HG02981 (cell line): Measurements from ENCODE around the gene ZNF467.

Experiments
- ATAC-seq: cut with Tn5 transposase; IDR thresholded peaks from one replicate; pipeline ENCODE4 v1.9.1; 2021; ENCODE audit warnings: mild to moderate bottlenecking, moderate library complexity; ENCODE audit not compliant: unreplicated experiment

The ZNF467 gene

DNA sequence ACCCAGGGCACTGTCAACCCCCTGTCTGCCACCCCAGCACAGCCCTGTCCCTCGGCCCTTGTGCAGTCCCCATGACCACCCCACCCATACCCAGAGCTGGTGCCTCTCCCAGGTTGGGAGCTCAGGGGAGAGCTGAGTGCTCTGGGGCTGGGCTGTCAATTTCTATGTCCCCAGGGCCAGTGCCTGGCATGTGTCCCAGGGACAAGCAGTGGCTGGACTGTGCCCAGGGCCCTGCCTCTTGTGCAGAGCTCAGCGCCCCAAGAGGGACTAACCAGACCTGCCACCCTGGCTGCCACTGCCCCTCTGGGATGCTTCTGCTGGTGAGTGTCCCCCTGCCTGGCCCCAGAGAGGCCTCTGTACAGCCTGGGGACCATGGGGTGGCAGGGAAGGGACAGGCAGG lies 35.8 kb upstream of the ZNF467 start:
- no peak for ATAC-seq

DNA sequence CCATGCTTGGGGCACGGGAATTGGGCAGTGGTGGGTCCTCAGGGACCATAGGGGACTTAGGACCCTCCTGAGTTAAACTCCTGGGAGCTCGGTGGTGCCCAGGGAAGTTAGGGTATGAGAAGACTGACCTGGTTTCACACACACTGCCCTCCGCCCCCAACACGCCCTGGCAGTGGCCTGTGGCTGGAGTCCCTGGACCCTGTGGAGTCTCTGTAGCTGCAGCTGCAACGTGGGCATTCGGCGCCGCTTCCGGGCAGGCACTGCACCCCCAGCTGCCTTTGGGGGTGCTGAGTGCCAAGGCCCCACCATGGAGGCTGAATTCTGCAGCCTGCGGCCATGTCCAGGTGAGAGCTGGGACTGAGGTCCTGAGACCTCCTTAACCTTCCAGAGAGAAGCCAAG lies 34.9 kb upstream of the ZNF467 start:
- ATAC-seq: no peak

DNA sequence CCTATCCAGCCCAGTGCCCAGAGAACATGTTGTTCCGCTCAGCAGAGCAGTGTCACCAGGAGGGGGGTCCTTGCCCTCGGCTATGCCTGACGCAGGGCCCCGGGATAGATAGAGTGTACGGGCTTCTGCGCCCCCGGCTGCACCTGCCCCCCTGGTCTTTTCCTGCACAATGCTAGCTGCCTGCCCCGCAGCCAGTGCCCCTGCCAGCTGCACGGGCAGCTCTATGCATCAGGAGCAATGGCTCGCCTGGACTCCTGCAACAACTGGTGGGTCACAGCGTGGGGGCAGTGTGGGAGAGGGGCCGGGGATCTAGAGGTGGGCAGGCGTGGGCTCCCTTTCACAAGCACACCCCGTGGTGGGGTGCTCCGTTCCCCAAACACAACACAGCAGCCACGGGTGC lies 33.3 kb upstream of the ZNF467 start:
- no peak for ATAC-seq

DNA sequence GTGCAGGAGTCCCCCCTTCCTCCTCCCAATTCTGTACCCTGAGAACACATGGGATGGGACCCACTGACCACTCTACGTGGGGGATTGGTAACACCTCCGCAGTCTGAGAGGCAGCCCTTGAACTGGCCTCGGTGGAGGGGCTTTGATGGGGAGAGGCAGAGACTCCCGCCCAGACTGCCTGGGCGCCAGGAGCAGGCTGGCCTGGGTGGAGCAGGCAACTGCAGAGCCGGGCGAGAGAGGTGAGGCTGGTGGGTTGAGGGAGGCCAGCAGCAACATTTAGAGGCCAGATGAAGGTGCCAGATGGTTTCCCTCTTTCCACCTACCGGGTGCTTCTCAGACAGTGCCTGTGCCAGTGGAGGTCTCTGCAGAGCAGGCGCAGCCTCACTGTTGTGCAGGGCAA lies 30.7 kb upstream of the ZNF467 start:
- ATAC-seq: no peak

DNA sequence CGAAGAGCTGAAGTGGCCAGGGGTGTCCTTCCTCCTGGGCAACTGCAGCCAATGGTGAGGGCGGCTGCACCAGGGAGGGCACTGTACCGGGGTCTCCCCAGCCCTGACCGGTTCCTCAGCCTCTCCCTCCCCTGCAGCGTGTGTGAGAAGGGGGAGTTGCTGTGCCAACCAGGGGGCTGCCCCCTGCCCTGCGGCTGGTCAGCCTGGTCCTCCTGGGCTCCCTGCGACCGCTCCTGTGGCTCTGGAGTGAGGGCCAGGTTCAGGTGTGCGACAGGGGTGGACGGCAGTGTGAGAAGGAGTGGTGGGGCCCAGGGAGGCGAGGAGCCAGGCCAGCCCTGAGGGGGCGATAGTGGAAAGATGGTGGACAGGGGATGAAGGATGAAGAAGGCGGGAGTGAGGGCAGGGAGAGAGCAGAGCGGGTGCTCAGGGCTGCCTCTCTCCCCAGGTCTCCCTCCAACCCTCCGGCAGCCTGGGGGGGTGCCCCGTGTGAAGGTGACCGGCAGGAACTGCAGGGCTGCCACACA lies 30.2 kb upstream of the ZNF467 start:
- ATAC-seq: no peak

DNA sequence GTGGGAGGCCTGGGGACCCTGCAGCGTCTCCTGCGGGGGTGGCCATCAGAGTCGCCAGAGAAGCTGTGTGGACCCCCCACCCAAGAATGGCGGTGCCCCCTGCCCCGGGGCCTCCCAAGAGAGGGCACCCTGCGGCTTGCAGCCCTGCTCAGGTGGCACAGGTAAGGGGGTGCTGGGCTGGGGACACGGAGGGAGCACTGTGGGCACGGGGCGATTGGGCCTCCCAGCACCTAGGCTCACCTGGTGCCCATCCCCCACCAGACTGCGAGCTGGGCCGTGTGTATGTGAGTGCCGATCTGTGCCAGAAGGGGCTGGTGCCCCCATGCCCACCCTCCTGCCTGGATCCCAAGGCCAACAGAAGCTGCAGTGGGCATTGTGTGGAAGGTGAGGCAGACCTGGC lies 29.6 kb upstream of the ZNF467 start:
- no peak for ATAC-seq

DNA sequence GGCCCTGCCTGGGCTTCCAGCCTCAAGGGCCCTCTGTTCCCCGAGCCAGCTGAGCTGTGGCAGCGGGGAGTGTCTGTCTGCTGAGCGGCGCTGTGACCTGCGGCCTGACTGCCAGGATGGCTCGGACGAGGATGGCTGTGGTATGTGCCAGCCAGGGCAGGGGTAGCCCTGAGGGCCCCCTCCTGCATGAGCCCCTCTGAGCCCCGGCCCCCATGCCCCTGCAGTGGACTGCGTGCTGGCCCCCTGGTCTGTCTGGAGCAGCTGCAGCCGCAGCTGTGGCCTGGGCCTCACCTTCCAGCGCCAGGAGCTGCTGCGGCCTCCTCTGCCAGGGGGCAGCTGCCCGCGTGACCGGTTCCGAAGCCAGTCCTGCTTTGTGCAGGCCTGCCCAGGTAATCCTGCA lies 28.4 kb upstream of the ZNF467 start:
- no peak for ATAC-seq

DNA sequence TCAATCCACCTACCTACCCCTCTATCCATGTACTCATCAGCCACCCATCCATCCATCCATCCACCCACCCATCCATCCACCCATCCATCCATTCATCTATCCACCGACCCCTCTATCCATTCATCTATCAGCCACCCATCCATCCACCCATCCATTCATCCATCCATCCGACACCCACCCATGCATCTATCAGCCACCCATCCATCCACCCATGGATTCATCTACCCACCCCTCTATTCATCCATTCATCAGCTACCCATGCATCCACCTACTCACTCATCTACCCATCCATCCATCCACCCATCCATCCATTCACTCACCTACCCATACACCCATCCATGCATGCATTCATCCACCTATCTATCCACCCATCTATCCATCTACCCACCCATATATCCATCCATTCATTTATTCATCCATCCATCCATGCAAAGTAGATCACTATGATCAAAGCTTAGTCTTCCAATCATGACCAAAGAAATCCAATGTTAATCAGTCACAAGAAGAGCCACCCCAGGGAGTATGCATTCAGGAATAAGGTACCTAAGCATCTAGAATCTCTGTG lies 27.7 kb upstream of the ZNF467 start:
- no peak for ATAC-seq

DNA sequence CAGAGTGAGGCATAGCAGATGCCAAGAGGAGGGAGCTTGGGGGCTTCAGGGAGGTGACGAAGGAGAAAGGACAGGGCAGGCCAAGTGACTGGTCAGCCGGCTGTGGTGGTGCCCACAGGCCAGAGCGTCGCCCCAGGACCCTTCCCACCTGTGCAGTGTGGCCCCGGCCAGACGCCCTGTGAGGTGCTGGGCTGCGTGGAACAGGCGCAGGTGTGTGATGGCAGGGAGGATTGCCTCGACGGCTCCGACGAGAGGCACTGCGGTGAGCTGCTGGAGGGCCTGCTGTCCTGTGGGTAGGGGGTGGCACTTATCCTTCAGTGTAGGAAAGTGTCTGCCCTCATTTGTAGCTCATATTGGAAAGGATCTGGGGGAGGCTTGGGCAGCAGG lies 26.8 kb upstream of the ZNF467 start:
- ATAC-seq: no peak

DNA sequence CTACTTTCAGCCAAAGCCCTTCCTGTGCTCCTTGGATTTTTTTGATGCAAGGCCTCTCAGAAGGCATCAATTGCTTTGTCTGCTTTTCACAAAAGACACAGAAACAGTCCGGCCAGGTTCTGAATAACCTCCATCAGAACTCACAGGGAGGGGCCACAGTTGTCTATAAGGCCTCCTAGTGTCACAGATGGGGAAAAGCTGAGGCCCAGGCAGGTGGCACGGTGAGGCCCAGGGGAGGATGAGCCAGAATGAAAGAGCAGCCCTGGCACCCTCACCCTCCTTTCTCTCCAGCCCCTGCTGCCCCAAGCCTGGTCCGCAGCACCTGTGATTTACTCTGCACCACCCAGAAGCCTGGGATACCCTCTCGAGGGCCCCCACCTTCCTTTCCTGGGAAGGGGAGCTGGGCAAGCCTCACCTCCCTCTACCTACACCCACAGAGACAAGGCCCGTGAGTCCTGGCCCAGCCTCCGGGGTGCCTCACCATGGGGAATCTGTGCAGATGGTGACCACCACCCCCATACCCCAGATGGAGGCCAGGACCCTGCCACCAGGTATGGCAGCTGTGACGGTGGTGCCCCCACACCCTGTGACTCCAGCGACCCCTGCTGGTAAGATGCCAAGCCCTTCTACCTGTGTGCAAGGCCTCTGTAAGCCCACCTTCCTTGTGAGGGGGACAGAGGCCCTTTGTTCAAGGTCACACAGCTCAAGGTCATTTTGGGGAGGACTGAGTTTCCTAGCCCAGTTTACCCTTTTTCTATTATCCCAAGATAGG lies 26.2 kb upstream of the ZNF467 start:
- no peak for ATAC-seq

DNA sequence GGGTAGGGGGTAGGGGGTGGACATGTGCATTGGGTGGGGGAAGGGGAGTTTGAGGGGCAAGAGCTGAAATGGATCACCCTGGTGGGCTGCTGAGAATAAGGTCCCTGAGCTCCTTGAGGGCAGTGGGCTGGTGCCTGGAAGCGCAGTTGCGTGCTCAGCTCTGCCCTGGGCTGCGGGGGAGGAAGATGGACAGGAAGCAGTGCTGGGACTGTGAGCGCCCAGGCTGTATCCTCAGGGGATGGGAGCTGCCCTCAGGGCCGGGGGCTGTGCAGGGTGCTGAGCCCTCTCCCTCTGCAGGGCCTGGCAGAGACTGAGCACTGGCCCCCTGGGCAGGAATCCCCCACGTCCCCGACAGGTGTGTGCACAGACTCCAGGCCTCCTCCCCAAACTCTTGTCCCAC lies 24.4 kb upstream of the ZNF467 start:
- ATAC-seq: no peak

DNA sequence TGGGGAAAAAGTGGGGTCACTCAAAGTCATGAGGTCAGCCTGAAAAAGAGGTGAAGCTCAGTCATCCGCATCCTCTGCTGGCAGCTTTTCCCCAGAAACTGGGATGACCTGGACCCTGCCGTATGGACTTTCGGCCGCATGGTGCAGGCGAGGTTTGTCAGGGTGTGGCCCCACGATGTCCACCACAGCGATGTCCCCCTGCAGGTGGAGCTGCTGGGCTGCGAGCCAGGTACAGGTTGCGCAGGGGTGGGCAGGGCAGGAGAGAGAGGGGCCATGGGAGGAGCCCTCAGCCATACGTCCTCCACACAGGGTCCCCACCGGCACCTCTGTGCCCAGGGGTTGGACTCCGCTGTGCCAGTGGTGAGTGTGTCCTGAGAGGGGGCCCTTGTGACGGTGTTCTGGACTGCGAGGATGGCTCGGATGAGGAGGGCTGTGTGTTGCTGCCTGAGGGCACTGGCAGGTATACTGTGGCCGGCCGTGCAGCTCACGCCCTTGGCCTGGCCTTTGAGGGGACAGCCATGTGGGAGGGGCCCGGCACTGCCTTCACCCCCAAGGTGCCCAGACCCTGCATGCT lies 23.0 kb upstream of the ZNF467 start:
- ATAC-seq: no peak

DNA sequence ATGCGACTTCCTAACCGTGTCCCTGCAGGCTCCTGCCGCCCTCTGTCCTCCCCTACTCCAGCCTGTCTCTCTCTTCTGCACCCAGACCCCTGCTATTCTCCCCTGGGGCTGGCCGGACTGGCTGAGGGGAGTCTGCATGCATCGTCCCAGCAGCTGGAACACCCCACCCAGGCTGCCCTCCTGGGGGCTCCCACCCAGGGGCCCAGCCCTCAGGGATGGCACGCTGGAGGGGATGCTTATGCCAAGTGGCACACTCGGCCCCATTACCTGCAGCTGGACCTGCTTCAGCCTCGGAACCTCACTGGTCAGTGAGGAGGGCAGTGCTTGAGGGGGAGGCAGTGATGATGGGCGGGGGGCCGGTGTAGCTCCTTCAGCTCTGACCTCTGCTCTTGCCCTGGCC lies 21.7 kb upstream of the ZNF467 start:
- ATAC-seq: no peak

DNA sequence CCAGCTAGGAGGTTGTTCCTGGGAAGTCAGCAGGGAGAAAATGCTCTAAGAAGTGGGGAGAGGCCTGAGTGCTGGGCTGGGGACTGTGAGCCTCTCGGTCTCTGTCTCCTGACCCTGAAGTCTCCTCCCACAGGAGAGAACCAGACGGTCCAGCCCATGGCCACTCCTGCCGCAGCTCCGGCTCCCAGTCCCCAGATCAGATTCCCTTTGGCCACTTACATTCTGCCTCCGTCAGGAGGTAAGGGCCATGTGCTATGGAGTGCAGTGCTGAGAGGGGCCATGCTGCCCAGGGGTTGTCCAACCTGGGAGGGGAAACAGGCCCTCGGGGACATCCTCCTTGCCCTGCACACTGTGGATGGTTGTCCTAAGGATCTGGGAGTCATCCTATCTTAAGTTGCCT lies 21.3 kb upstream of the ZNF467 start:
- no peak for ATAC-seq

DNA sequence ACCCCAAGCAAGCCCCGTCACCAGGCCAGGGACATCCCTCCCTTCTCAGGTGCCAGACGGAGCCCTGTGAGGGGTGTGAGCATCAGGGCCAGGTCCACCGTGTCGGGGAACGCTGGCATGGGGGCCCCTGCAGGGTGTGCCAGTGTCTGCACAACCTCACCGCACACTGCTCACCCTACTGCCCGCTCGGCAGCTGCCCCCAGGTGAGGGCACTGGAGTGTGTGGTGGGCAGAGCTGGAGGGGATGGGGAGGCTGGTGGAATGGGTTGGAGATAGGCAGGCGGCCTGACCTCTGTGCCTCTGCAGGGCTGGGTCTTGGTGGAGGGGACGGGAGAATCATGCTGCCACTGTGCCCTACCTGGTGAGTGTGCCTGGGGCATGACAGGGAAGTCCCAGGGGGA lies 19.9 kb upstream of the ZNF467 start:
- no peak for ATAC-seq

DNA sequence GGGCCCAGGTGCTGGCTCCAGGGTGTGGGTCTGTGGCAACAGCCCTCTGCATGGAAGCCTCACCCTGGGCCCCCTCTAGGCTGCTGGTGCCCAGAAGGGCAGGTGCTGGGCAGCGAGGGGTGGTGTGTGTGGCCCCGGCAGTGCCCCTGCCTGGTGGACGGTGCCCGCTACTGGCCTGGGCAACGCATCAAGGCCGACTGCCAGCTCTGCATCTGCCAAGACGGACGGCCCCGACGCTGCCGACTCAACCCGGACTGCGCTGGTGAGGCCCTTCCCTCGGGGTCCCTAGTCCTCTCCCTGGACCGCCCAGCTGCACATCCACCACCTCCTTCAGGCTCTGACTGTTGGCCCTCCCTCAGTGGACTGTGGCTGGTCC lies 18.8 kb upstream of the ZNF467 start:
- no peak for ATAC-seq

DNA sequence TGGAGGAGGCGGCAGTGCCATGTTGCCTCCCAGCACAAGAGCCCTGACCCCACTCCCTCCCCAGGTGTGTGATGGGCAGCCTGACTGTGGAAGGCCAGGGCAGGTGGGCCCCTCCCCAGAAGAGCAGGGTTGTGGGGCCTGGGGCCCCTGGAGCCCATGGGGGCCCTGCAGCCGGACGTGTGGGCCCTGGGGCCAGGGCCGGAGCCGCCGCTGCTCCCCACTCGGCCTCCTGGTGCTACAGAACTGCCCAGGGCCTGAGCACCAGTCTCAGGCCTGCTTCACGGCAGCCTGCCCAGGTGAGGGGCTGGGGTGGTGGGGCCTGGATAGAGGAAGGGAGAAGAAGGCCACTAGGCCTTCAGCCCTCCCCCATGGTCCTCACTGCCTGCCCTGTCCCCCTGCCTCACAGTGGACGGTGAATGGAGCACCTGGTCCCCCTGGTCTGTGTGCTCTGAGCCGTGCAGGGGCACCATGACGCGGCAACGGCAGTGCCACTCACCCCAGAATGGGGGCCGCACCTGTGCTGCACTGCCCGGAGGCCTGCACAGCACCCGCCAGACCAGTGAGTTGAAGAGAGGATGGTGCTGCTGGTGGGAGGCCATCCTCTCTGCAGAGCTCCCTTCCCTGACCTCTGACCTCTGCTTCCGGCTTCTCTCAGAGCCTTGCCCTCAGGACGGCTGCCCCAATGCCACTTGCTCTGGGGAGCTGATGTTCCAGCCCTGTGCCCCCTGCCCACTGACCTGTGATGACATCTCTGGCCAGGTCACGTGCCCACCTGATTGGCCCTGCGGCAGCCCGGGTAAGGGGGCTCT lies 18.2 kb upstream of the ZNF467 start:
- no peak for ATAC-seq

DNA sequence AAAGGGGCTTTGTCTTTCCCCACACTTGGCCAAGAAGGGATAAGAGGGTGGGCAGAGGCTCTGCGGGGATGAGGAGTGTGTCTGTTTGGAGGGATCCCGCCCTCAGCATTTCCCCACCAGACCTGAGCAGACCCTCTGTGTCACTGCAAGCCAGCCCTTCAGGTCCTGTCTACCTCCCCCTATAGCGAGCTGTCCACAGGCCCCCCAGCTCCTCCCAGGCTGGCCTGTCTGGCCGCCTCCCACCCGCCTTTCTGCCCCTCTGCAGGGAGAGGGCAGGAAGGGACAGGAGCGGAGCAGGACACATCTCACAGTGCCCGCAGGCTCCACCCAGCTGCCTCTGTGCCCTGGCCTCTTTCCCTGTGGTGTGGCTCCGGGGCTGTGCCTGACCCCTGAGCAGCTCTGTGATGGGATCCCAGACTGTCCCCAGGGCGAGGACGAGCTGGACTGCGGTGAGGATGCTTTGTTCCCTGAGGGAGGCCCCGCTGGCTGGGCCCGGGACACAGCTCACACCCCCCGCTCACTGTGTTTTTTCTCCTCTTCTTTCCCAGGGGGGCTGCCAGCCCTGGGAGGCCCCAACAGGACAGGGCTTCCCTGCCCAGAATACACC lies 17.5 kb upstream of the ZNF467 start:
- ATAC-seq: no peak

DNA sequence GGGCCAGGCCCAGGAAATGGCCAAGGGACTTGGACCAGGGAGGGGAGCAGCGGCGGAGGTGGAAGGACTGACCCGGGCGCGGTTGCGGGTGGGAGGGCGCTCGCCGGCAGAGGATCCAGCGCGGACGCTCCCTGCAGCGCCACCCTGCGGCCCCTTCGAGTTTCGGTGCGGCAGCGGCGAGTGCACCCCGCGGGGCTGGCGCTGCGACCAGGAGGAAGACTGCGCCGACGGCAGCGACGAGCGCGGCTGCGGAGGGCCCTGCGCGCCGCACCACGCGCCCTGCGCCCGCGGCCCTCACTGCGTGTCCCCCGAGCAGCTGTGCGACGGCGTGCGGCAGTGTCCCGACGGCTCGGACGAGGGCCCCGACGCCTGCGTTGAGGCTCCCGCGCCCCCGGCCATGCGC lies 16.8 kb upstream of the ZNF467 start:
- ATAC-seq: no peak

DNA sequence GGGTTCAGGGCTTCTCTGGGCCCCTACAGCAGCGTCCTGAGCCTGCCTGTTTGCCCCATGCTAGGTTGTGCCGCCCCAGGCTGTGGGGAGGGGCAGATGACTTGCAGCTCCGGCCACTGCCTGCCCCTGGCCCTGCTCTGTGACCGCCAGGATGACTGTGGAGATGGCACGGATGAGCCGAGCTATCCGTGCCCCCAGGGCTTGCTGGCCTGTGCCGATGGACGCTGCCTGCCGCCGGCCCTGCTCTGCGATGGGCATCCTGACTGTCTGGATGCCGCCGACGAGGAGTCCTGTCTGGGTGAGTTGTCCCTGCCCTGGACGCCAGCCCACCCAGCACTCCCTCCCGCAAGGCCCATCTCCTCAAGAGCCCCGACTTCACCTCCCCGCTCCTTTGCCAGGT lies 15.7 kb upstream of the ZNF467 start:
- no peak for ATAC-seq

DNA sequence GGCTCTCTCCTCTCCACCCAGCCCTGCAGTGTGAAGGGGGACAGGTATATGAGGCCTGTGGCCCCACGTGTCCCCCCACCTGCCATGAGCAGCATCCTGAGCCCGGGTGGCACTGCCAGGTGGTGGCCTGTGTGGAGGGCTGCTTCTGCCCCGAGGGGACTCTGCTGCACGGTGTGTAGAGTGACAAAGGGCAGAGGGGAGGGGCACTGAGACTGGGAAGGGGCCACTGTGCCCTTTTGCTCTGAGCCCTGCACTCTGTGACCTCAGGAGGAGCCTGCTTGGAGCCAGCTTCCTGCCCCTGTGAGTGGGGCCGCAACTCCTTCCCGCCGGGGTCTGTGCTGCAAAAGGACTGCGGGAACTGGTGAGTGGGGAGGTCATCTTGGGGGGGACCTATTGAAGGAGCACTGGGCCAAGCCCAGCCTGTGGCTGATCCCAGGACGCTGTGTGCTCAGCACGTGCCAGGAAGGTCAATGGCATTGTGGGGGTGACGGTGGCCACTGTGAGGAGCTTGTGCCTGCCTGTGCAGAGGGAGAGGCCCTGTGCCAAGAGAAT lies 15.0 kb upstream of the ZNF467 start:
- no peak for ATAC-seq
